ENCODE measurements around the gene POLR2J3.
"Not testable (repeated sequence)": the region's sequence is repeated elsewhere in the genome, so short reads cannot be mapped to it uniquely, and the experiment has no call there.

- not testable (repeated sequence) for TF ChIP-seq EZH2phosphoT487, CTCF (IDR thresholded peaks at IDR 0.05)
These were observed 47.6 kb downstream of the POLR2J3 start for GRCh38 chr7:102524803-102525202.
